Hematopoietic multipotent progenitor cell treated with erythropoietin and hydrocortisone succinate and interleukin-3 and kit ligand, for 4 days (in vitro differentiated cells): Measurements from ENCODE around the gene TWSG1.
"Not testable (repeated sequence)": the region's sequence is repeated elsewhere in the genome, so short reads cannot be mapped to it uniquely, and the experiment has no call there.

Experiments
- DNase-seq: peaks from one replicate; pipeline ENCODE4 v3.0.0-alpha.2; 2015

TWSG1 gene

GRCh38 chr18:9336827-9337226, 2.3 kb downstream of the TWSG1 start:
- no peak for DNase-seq

- DNase-seq: peak; percentile 92
Measured at GRCh38 chr18:9337873-9338272, 3.3 kb downstream of the TWSG1 start.

- DNase-seq: no peak
Measured at GRCh38 chr18:9340472-9340871, 5.9 kb downstream of the TWSG1 start.

- DNase-seq: no peak
Measured at GRCh38 chr18:9343577-9343976, 9.0 kb downstream of the TWSG1 start.

GRCh38 chr18:9346775-9347174, 12.2 kb downstream of the TWSG1 start:
- DNase-seq: no peak

GRCh38 chr18:9348079-9348671, 13.6 kb downstream of the TWSG1 start:
- no peak for DNase-seq

- DNase-seq: no peak
Measured at GRCh38 chr18:9348766-9349165, 14.2 kb downstream of the TWSG1 start.

GRCh38 chr18:9353596-9353995, 19.0 kb downstream of the TWSG1 start:
- peak; percentile 77 for DNase-seq

GRCh38 chr18:9354256-9354655, 19.7 kb downstream of the TWSG1 start:
- DNase-seq: no peak

GRCh38 chr18:9356976-9357375, 22.4 kb downstream of the TWSG1 start:
- peak; percentile 18 for DNase-seq

- DNase-seq: no peak
Measured at GRCh38 chr18:9359796-9360195, 25.2 kb downstream of the TWSG1 start.

GRCh38 chr18:9361191-9361590, 26.6 kb downstream of the TWSG1 start:
- no peak for DNase-seq

- no peak for DNase-seq
Measured at GRCh38 chr18:9362869-9363268, 28.3 kb downstream of the TWSG1 start.

- no peak for DNase-seq
Measured at GRCh38 chr18:9364242-9364641, 29.7 kb downstream of the TWSG1 start.

- no peak for DNase-seq
Measured at GRCh38 chr18:9365406-9365805, 30.8 kb downstream of the TWSG1 start.

GRCh38 chr18:9366126-9366714, 31.6 kb downstream of the TWSG1 start:
- no peak for DNase-seq

GRCh38 chr18:9373254-9373653, 38.7 kb downstream of the TWSG1 start:
- DNase-seq: not testable (repeated sequence)

- no peak for DNase-seq
Measured at GRCh38 chr18:9379118-9379517, 44.5 kb downstream of the TWSG1 start.

- DNase-seq: no peak
Measured at GRCh38 chr18:9380101-9380500, 45.5 kb downstream of the TWSG1 start.

GRCh38 chr18:9380621-9381395, 46.2 kb downstream of the TWSG1 start:
- DNase-seq: no peak

- peak; percentile 33 for DNase-seq
Measured at GRCh38 chr18:9386879-9387278, 52.3 kb downstream of the TWSG1 start.

GRCh38 chr18:9387891-9388290, 53.3 kb downstream of the TWSG1 start:
- DNase-seq: no peak

- no peak for DNase-seq
Measured at GRCh38 chr18:9389706-9390105, 55.1 kb downstream of the TWSG1 start.

GRCh38 chr18:9392726-9393125, 58.2 kb downstream of the TWSG1 start:
- DNase-seq: peak; percentile 42
